A375 (cell line): ENCODE data around the gene BCDIN3D. TPM values are rescaled to one million over a fixed set of nuclear protein-coding genes. Genes with fewer than 3 reads are reported as not detected.

ENCODE experiments used
- total RNA-seq: library from RNA; depleted of rRNA; stranded (reverse); fragments of >200 nt; shearing (Covaris generic); gene quantifications from 2 replicates; pipeline ENCODE4 v1.2.3, GENCODE V29; 2014; rRNA removed

Gene BCDIN3D
- total RNA-seq: 3.9 and 4.1 TPM in 2 replicates

GRCh38 chr12:49842519-49843352 lies at the start of gene BCDIN3D:
TSS of gene BCDIN3D (minus strand) at chr12:49843106. CDS start at chr12:49843087, 19 bp downstream.

GRCh38 chr12:49828133-49829091 lies 14.5 kb downstream of the BCDIN3D start, which contains the start of gene NCKAP5L:
TSS of gene NCKAP5L (minus strand) at chr12:49828413. CDS start at chr12:49804044, 24,369 bp downstream.

Other genes starting within 250 kb of the BCDIN3D start
- 1.2 and 1.7 TPM in 2 replicates for gene FAM186B, start 237.5 kb downstream of the BCDIN3D start, total RNA-seq
- gene PRPF40B, start 219.5 kb downstream of the BCDIN3D start, total RNA-seq: 18.7 and 24.4 TPM in 2 replicates
- gene FMNL3, start 135.7 kb downstream of the BCDIN3D start, total RNA-seq: 25.5 and 26.9 TPM in 2 replicates
- gene TMBIM6, start 101.5 kb downstream of the BCDIN3D start, total RNA-seq: 226 and 240 TPM in 2 replicates
- gene NCKAP5L, start 14.7 kb downstream of the BCDIN3D start, total RNA-seq: 26.8 and 29.4 TPM in 2 replicates
- gene FAIM2, start 60.8 kb upstream of the BCDIN3D start, total RNA-seq: 1.3 and 2.4 TPM in 2 replicates
- not detected in 2 replicates for gene AQP2, start 107.6 kb upstream of the BCDIN3D start, total RNA-seq
- 0.49 and 0.69 TPM in 2 replicates for gene AQP5, start 118.8 kb upstream of the BCDIN3D start, total RNA-seq
- 0.26 and 0.88 TPM in 2 replicates for gene AQP6, start 129.8 kb upstream of the BCDIN3D start, total RNA-seq
- gene RACGAP1, start 182.4 kb upstream of the BCDIN3D start, total RNA-seq: 77.8 and 85.3 TPM in 2 replicates
- gene ASIC1, start 214.5 kb upstream of the BCDIN3D start, total RNA-seq: 5.9 and 7.6 TPM in 2 replicates
- 154 and 178 TPM in 2 replicates for gene SMARCD1, start 242.2 kb upstream of the BCDIN3D start, total RNA-seq